ENCODE results near the gene VASN.

The VASN gene

GRCh38 chr16:4364196-4365013 lies 7.2 kb upstream of the VASN start:
- H3K4me1 ChIP-seq (ENCODE audit: control insufficient read depth, insufficient read depth, low read length, unreplicated experiment): peaks cover 13% of the 10 kb centered on the region
- H3K4me3 ChIP-seq (ENCODE audit: low read depth, low read length): no peak overlapping the region
- no peaks in the 10 kb centered on the region for H3K27me3 ChIP-seq (ENCODE audit: insufficient read depth, low read length)
- no peaks in the 10 kb centered on the region for H3K79me2 ChIP-seq (ENCODE audit: control insufficient read depth, insufficient read depth, low read length, unreplicated experiment)
- H3K27ac ChIP-seq (ENCODE audit: low read depth, low read length): no peak overlapping the region
- no peaks in the 10 kb centered on the region for H3K36me3 ChIP-seq (ENCODE audit: insufficient read depth, low read length)
- H2AFZ ChIP-seq (ENCODE audit: low read length, unreplicated experiment): no peak overlapping the region

- Histone ChIP-seq H3K79me2 (ENCODE audit: control insufficient read depth, insufficient read depth, low read length, unreplicated experiment) (no peaks in the 10 kb centered on the region), H3K4me3 (ENCODE audit: low read depth, low read length) (no peak overlapping the region), H3K27me3 (ENCODE audit: insufficient read depth, low read length) (no peaks in the 10 kb centered on the region), H3K36me3 (ENCODE audit: insufficient read depth, low read length) (no peaks in the 10 kb centered on the region), H3K4me1 (ENCODE audit: control insufficient read depth, insufficient read depth, low read length, unreplicated experiment) (peaks cover 19% of the 10 kb centered on the region), H3K27ac (ENCODE audit: low read depth, low read length) (no peak overlapping the region), H2AFZ (ENCODE audit: low read length, unreplicated experiment) (no peak overlapping the region)
Observed at GRCh38 chr16:4365014-4365406, 6.6 kb upstream of the VASN start.

GRCh38 chr16:4365615-4366014 lies 6.0 kb upstream of the VASN start:
- Histone ChIP-seq H3K27ac (ENCODE audit: low read depth, low read length) (no peak overlapping the region), H3K4me1 (ENCODE audit: control insufficient read depth, insufficient read depth, low read length, unreplicated experiment) (peaks cover 25% of the 10 kb centered on the region), H3K27me3 (ENCODE audit: insufficient read depth, low read length) (no peaks in the 10 kb centered on the region), H3K79me2 (ENCODE audit: control insufficient read depth, insufficient read depth, low read length, unreplicated experiment) (no peaks in the 10 kb centered on the region), H3K36me3 (ENCODE audit: insufficient read depth, low read length) (no peaks in the 10 kb centered on the region), H3K4me3 (ENCODE audit: low read depth, low read length) (no peak overlapping the region), H2AFZ (ENCODE audit: low read length, unreplicated experiment) (no peak overlapping the region)

GRCh38 chr16:4366016-4366415 lies 5.6 kb upstream of the VASN start:
- no peak overlapping the region for H3K27ac ChIP-seq (ENCODE audit: low read depth, low read length)
- no peaks in the 10 kb centered on the region for H3K27me3 ChIP-seq (ENCODE audit: insufficient read depth, low read length)
- no peaks in the 10 kb centered on the region for H3K79me2 ChIP-seq (ENCODE audit: control insufficient read depth, insufficient read depth, low read length, unreplicated experiment)
- no peak overlapping the region for H3K4me3 ChIP-seq (ENCODE audit: low read depth, low read length)
- no peaks in the 10 kb centered on the region for H3K36me3 ChIP-seq (ENCODE audit: insufficient read depth, low read length)
- H2AFZ ChIP-seq (ENCODE audit: low read length, unreplicated experiment): no peak overlapping the region
- H3K4me1 ChIP-seq (ENCODE audit: control insufficient read depth, insufficient read depth, low read length, unreplicated experiment): peaks cover 29% of the 10 kb centered on the region

- Histone ChIP-seq H3K4me3 (ENCODE audit: low read depth, low read length) (no peak overlapping the region), H3K36me3 (ENCODE audit: insufficient read depth, low read length) (no peaks in the 10 kb centered on the region), H2AFZ (ENCODE audit: low read length, unreplicated experiment) (no peak overlapping the region), H3K4me1 (ENCODE audit: control insufficient read depth, insufficient read depth, low read length, unreplicated experiment) (peaks cover 34% of the 10 kb centered on the region), H3K27ac (ENCODE audit: low read depth, low read length) (no peak overlapping the region), H3K79me2 (ENCODE audit: control insufficient read depth, insufficient read depth, low read length, unreplicated experiment) (peaks cover 8% of the 10 kb centered on the region), H3K27me3 (ENCODE audit: insufficient read depth, low read length) (no peaks in the 10 kb centered on the region)
Observed at GRCh38 chr16:4367393-4367856, 4.2 kb upstream of the VASN start.

GRCh38 chr16:4369007-4369733 lies 2.5 kb upstream of the VASN start:
- Histone ChIP-seq H3K79me2 (ENCODE audit: control insufficient read depth, insufficient read depth, low read length, unreplicated experiment) (peaks cover 24% of the 10 kb centered on the region), H3K36me3 (ENCODE audit: insufficient read depth, low read length) (no peaks in the 10 kb centered on the region), H3K4me1 (ENCODE audit: control insufficient read depth, insufficient read depth, low read length, unreplicated experiment) (peaks cover 34% of the 10 kb centered on the region), H3K4me3 (ENCODE audit: low read depth, low read length) (no peak overlapping the region), H2AFZ (ENCODE audit: low read length, unreplicated experiment) (no peak overlapping the region), H3K27me3 (ENCODE audit: insufficient read depth, low read length) (no peaks in the 10 kb centered on the region), H3K27ac (ENCODE audit: low read depth, low read length) (no peak overlapping the region)

GRCh38 chr16:4370151-4370550 lies 1.5 kb upstream of the VASN start:
- H3K36me3 ChIP-seq (ENCODE audit: insufficient read depth, low read length): no peaks in the 10 kb centered on the region
- H3K4me3 ChIP-seq (ENCODE audit: low read depth, low read length): peak overlapping the region; percentile 36; the same call in 1 of the 2 replicates
- peak overlapping the region; percentile 72 for H3K27ac ChIP-seq (ENCODE audit: low read depth, low read length)
- H3K4me1 ChIP-seq (ENCODE audit: control insufficient read depth, insufficient read depth, low read length, unreplicated experiment): peaks cover 42% of the 10 kb centered on the region
- no peaks in the 10 kb centered on the region for H3K27me3 ChIP-seq (ENCODE audit: insufficient read depth, low read length)
- H2AFZ ChIP-seq (ENCODE audit: low read length, unreplicated experiment): no peak overlapping the region
- peaks cover 34% of the 10 kb centered on the region for H3K79me2 ChIP-seq (ENCODE audit: control insufficient read depth, insufficient read depth, low read length, unreplicated experiment)

GRCh38 chr16:4370570-4371356 lies 885 bp upstream of the VASN start:
- peaks cover 37% of the 10 kb centered on the region for H3K79me2 ChIP-seq (ENCODE audit: control insufficient read depth, insufficient read depth, low read length, unreplicated experiment)
- H3K4me3 ChIP-seq (ENCODE audit: low read depth, low read length): peak overlapping the region; percentile 100
- H3K4me1 ChIP-seq (ENCODE audit: control insufficient read depth, insufficient read depth, low read length, unreplicated experiment): peaks cover 48% of the 10 kb centered on the region
- peak overlapping the region; percentile 72 for H3K27ac ChIP-seq (ENCODE audit: low read depth, low read length)
- no peaks in the 10 kb centered on the region for H3K36me3 ChIP-seq (ENCODE audit: insufficient read depth, low read length)
- no peaks in the 10 kb centered on the region for H3K27me3 ChIP-seq (ENCODE audit: insufficient read depth, low read length)
- no peak overlapping the region for H2AFZ ChIP-seq (ENCODE audit: low read length, unreplicated experiment)

GRCh38 chr16:4372001-4372577 lies 441 bp downstream of the VASN start:
- H3K27me3 ChIP-seq (ENCODE audit: insufficient read depth, low read length): no peaks in the 10 kb centered on the region
- H3K27ac ChIP-seq (ENCODE audit: low read depth, low read length): peak overlapping the region; percentile 98
- H3K79me2 ChIP-seq (ENCODE audit: control insufficient read depth, insufficient read depth, low read length, unreplicated experiment): peaks cover 49% of the 10 kb centered on the region
- peak overlapping the region; percentile 100 for H3K4me3 ChIP-seq (ENCODE audit: low read depth, low read length)
- no peaks in the 10 kb centered on the region for H3K36me3 ChIP-seq (ENCODE audit: insufficient read depth, low read length)
- H3K4me1 ChIP-seq (ENCODE audit: control insufficient read depth, insufficient read depth, low read length, unreplicated experiment): peaks cover 57% of the 10 kb centered on the region
- no peak overlapping the region for H2AFZ ChIP-seq (ENCODE audit: low read length, unreplicated experiment)

All from ACC112 (cell line).